H1 (cell line): ENCODE results near the gene RIPPLY1. TPM values are rescaled to one million over a fixed set of nuclear protein-coding genes. Genes with fewer than 3 reads are reported as not detected.

Experiments used
- CTCF ChIA-PET: fragments of 300-600 bp; sonication (Branson Sonifier 250); formaldehyde crosslinking; loops from one replicate; lab custom pipeline; 2021; ENCODE audit not compliant: partially characterized antibody; lab: Charles Lee
- POLR2A ChIA-PET: fragments of 300-600 bp; sonication (Branson Sonifier 250); formaldehyde crosslinking; loops from one replicate; lab custom pipeline; 2021; ENCODE audit warnings: inconsistent platforms; ENCODE audit not compliant: partially characterized antibody; lab: Charles Lee
- DNase-seq, 2 experiments: peaks; one replicate each; pipeline versions ENCODE4 v3.0.0 to v3.0.0-alpha.2; 2010 to 2022; ENCODE audit warnings: low spot score in 2 of 2, low read depth in 1 of 2, mixed read lengths in 1 of 2
- FAIRE-seq: peaks from 2 replicates; lab custom pipeline; 2011; peaks lifted over from hg19 to GRCh38; lab: Jason Lieb, UNC
- H2AFZ ChIP-seq: 2 replicates; pipeline ENCODE4 v1.8.1; 2012; ENCODE audit warnings: low read length, inconsistent platforms
- H2AK5ac ChIP-seq: 2 replicates; pipeline ENCODE4 v1.6.1; 2013; ENCODE audit warnings: low read depth, low read length
- H2BK120ac ChIP-seq: replicated peaks from 2 replicates; pipeline ENCODE3; 2013; ENCODE audit warnings: low read depth, low read length, inconsistent platforms
- H2BK12ac ChIP-seq: 2 replicates; pipeline ENCODE4 v1.6.1; 2013; ENCODE audit warnings: low read depth, low read length
- H2BK15ac ChIP-seq: 2 replicates; pipeline ENCODE4 v1.6.1; 2013; ENCODE audit warnings: low read length
- H2BK20ac ChIP-seq: 2 replicates; pipeline ENCODE4 v1.6.1; 2013; ENCODE audit warnings: low read length
- H2BK5ac ChIP-seq: 2 replicates; pipeline ENCODE4 v1.6.1; 2013; ENCODE audit warnings: low read depth, low read length
- H3K14ac ChIP-seq: 2 replicates; pipeline ENCODE4 v1.6.1; 2013; ENCODE audit warnings: inconsistent platforms; ENCODE audit not compliant: insufficient read length
- H3K18ac ChIP-seq: 2 replicates; pipeline ENCODE4 v1.6.1; 2013; ENCODE audit warnings: low read length; ENCODE audit errors: extremely low read depth
- H3K23ac ChIP-seq: 2 replicates; pipeline ENCODE4 v1.6.1; 2013; ENCODE audit warnings: inconsistent platforms; ENCODE audit not compliant: insufficient read length
- H3K23me2 ChIP-seq: 2 replicates; pipeline ENCODE4 v1.6.1; 2013; ENCODE audit warnings: low read depth, low read length
- H3K27ac ChIP-seq: 2 replicates; pipeline ENCODE4 v1.6.1; 2011; ENCODE audit warnings: low read depth, low read length, inconsistent platforms
- H3K27me3 ChIP-seq, 4 experiments: replicated peaks in 1 of 4; 1 replicate in 1 of 4; 2 replicates in 3 of 4; pipeline versions ENCODE4 v1.6.1 to v1.8.1; 2011 to 2013; ENCODE audit warnings: low read length in 3 of 4, mild to moderate bottlenecking in 3 of 4, inconsistent platforms in 2 of 4, mixed read lengths in 2 of 4, moderate library complexity in 1 of 4; ENCODE audit not compliant: control insufficient read depth in 3 of 4, insufficient read depth in 3 of 4; ENCODE audit errors: extremely low read depth in 1 of 4
- H3K36me3 ChIP-seq, 4 experiments: 2 replicates each; pipeline versions ENCODE4 v1.6.1 to v1.8.1; 2011 to 2013; ENCODE audit warnings: mild to moderate bottlenecking in 4 of 4, low read length in 3 of 4, moderate library complexity in 2 of 4, control low read depth in 1 of 4, inconsistent platforms in 1 of 4; ENCODE audit not compliant: insufficient read depth in 4 of 4, control insufficient read depth in 2 of 4
- H3K4ac ChIP-seq: replicated peaks from 2 replicates; pipeline ENCODE3; 2013; ENCODE audit warnings: low read length, low read depth, mixed read lengths, inconsistent platforms; ENCODE audit not compliant: insufficient read length
- H3K4me1 ChIP-seq, 4 experiments: replicated peaks in 1 of 4; 1 replicate in 1 of 4; 2 replicates in 3 of 4; pipeline versions ENCODE4 v1.6.1 to v1.8.1; 2011 to 2013; ENCODE audit warnings: low read length in 3 of 4, inconsistent platforms in 2 of 4, mixed read lengths in 1 of 4; ENCODE audit not compliant: insufficient read depth in 4 of 4, control insufficient read depth in 3 of 4
- H3K4me2 ChIP-seq, 2 experiments: 2 replicates each; pipeline versions ENCODE4 v1.6.1 to v1.8.1; 2011 to 2013; ENCODE audit warnings: low read depth in 2 of 2, low read length in 2 of 2, control low read depth in 1 of 2, inconsistent platforms in 1 of 2, mild to moderate bottlenecking in 1 of 2; ENCODE audit not compliant: insufficient read depth in 1 of 2
- H3K4me3 ChIP-seq, 4 experiments: fragments of 200-600, 300-600 bp in 1 of 4; sonication (generic), shearing (Covaris generic), sonication (Bioruptor Twin) in 1 of 4; 2 replicates each; pipeline versions ENCODE4 v1.5.1 to v1.8.1; 2011 to 2016; ENCODE audit warnings: low read length in 4 of 4, low read depth in 3 of 4, control low read depth in 2 of 4, inconsistent platforms in 2 of 4, mild to moderate bottlenecking in 2 of 4, mixed read lengths in 1 of 4, moderate library complexity in 1 of 4; ENCODE audit not compliant: insufficient read depth in 2 of 4; ENCODE audit errors: extremely low read depth in 1 of 4
- H3K56ac ChIP-seq: replicated peaks from 2 replicates; pipeline ENCODE3; 2013; ENCODE audit warnings: low read depth, mild to moderate bottlenecking, mixed read lengths, low read length, inconsistent platforms; ENCODE audit not compliant: insufficient read length
- H3K79me1 ChIP-seq: 2 replicates; pipeline ENCODE4 v1.6.1; 2013; ENCODE audit warnings: low read depth, low read length, control low read depth
- H3K79me2 ChIP-seq, 2 experiments: 2 replicates each; pipeline versions ENCODE4 v1.6.1 to v1.8.1; 2012 to 2013; ENCODE audit warnings: low read length in 2 of 2, mild to moderate bottlenecking in 2 of 2, inconsistent platforms in 1 of 2; ENCODE audit not compliant: insufficient read depth in 2 of 2, control insufficient read depth in 1 of 2
- H3K9ac ChIP-seq, 4 experiments: replicated peaks in 1 of 4; 1 replicate in 1 of 4; 2 replicates in 3 of 4; pipeline versions ENCODE4 v1.6.1 to v1.8.1; 2011 to 2013; ENCODE audit warnings: low read depth in 3 of 4, low read length in 3 of 4, control low read depth in 2 of 4, mild to moderate bottlenecking in 2 of 4, moderate library complexity in 2 of 4, inconsistent platforms in 1 of 4; ENCODE audit errors: extremely low read depth in 1 of 4
- H3K9me3 ChIP-seq, 2 experiments: 2 replicates each; pipeline versions ENCODE4 v1.6.1 to v1.8.1; 2012 to 2013; ENCODE audit warnings: mild to moderate bottlenecking in 2 of 2, moderate library complexity in 2 of 2, control low read depth in 1 of 2, inconsistent platforms in 1 of 2, low read depth in 1 of 2, low read length in 1 of 2, mixed read lengths in 1 of 2; ENCODE audit not compliant: insufficient read depth in 2 of 2
- H4K20me1 ChIP-seq, 2 experiments: replicated peaks in 1 of 2; 2 replicates each; pipeline versions ENCODE3 to v1.8.1; 2011 to 2013; ENCODE audit warnings: inconsistent platforms in 2 of 2, low read length in 2 of 2, mild to moderate bottlenecking in 1 of 2; ENCODE audit not compliant: insufficient read depth in 2 of 2, control insufficient read depth in 1 of 2
- H4K5ac ChIP-seq: 2 replicates; pipeline ENCODE4 v1.6.1; 2013; ENCODE audit warnings: low read length, low read depth, mixed read lengths, inconsistent platforms; ENCODE audit not compliant: insufficient read length
- H4K8ac ChIP-seq: 2 replicates; pipeline ENCODE4 v1.8.0; 2013; ENCODE audit warnings: mild to moderate bottlenecking, moderate library complexity, low read length, inconsistent platforms; ENCODE audit not compliant: insufficient read depth; ENCODE audit errors: extremely low read depth
- H4K91ac ChIP-seq: replicated peaks from 2 replicates; pipeline ENCODE3; 2013; ENCODE audit warnings: low read length, mixed read lengths, inconsistent platforms; ENCODE audit not compliant: insufficient read length
- CHD2 ChIP-seq: IDR thresholded peaks from 2 replicates; pipeline ENCODE4 v1.6.1; 2012; ENCODE audit warnings: low read length, improper control_type of control experiment
- CTCF ChIP-seq, 3 experiments: IDR thresholded peaks; 1 replicate in 2 of 3; 2 replicates in 1 of 3; pipeline versions ENCODE4 v1.5.1 to v1.6.1; 2011; ENCODE audit warnings: low read length in 3 of 3, mild to moderate bottlenecking in 3 of 3, inconsistent platforms in 2 of 3, low read depth in 1 of 3, moderate library complexity in 1 of 3; ENCODE audit not compliant: insufficient read depth in 1 of 3; ENCODE audit errors: control extremely low read depth in 1 of 3
- GABPA ChIP-seq: IDR thresholded peaks from 2 replicates; pipeline ENCODE4 v1.6.1; 2011; ENCODE audit warnings: mild to moderate bottlenecking, low read length, moderate library complexity, borderline replicate concordance; ENCODE audit not compliant: insufficient read depth
- KDM5A ChIP-seq: fragments of 200-600 bp; IDR thresholded peaks from 2 replicates; pipeline ENCODE4 v1.7.1; 2012; ENCODE audit warnings: mild to moderate bottlenecking, low read length, inconsistent platforms, mixed read lengths
- RAD21 ChIP-seq, 2 experiments: IDR thresholded peaks in 1 of 2; conservative IDR thresholded peaks in 1 of 2; 2 replicates each; pipeline ENCODE4 v1.6.1; 2011; ENCODE audit warnings: low read depth in 2 of 2, low read length in 2 of 2, improper control_type of control experiment in 1 of 2, inconsistent platforms in 1 of 2, mild to moderate bottlenecking in 1 of 2, moderate library complexity in 1 of 2
- WGBS, 2 experiments: shearing (Covaris generic) in 1 of 2; methylation state at CpG; one replicate each; pipeline versions ENCODE4 v1.1.6 to v1.1.7; 2013 to 2015; ENCODE audit warnings: low lambda C conversion rate in 2 of 2, mixed read lengths in 2 of 2, inconsistent platforms in 1 of 2, low coverage in 1 of 2, missing lambda C conversion rate in 1 of 2; ENCODE audit not compliant: insufficient replicate concordance in 2 of 2, insufficient coverage in 1 of 2, insufficient read length in 1 of 2; ENCODE audit errors: extremely low coverage in 1 of 2, missing lambda C conversion rate in 1 of 2; 5-methylcytosine and 5-hydroxymethylcytosine counted together
- polyA plus RNA-seq, 7 experiments: library from polyadenylated mRNA; depleted of rRNA in 3 of 7; stranded (reverse) in 5 of 7; unstranded in 2 of 7; fragments of >200 nt in 5 of 7; fragments of 200-250 nt in 2 of 7; gene quantifications; 1 replicate in 5 of 7; 2 replicates in 1 of 7; 4 replicates in 1 of 7; pipeline versions ENCODE4 v1.2.1 to v1.2.3, GENCODE V29; 2011 to 2013; ENCODE audit warnings: missing spikeins in 2 of 7, mixed read lengths in 2 of 7
- total RNA-seq: library from RNA; stranded (reverse); fragmentation: NEBNext Ultra II Directional; extraction: Animal tissue kit (Norgen Biotek cat#: 25700); gene quantifications from 2 replicates; pipeline ENCODE4 v1.2.1, GENCODE V29; 2021

The RIPPLY1 gene
- total and polyA plus RNA-seq, 2 of the 8 experiments (the other 6 are each of a cell fraction or from before 2014, with no cell fraction given), result not detected

GRCh38 chrX:106894392-106894909, 8.7 kb downstream of the RIPPLY1 start:
- Histone ChIP-seq H3K79me1 (no peaks in the 10 kb centered on the region), H3K18ac (no peak overlapping the region), H4K91ac (no peak overlapping the region), H2AK5ac (no peak overlapping the region), H3K23ac (no peak overlapping the region), H3K9ac (no peak overlapping the region), H3K36me3 (no peaks in the 10 kb centered on the region), H4K20me1 (no peaks in the 10 kb centered on the region), H3K4me3 (no peak overlapping the region), H3K9me3 (no peaks in the 10 kb centered on the region), H3K4me1 (no peaks in the 10 kb centered on the region; a peak in 1 of 7 replicates), H2BK20ac (no peak overlapping the region), H2BK15ac (no peak overlapping the region), H2AFZ (peak overlapping the region; percentile 85; the same call in 1 of the 2 replicates), H3K4ac (no peak overlapping the region), H2BK120ac (no peak overlapping the region), H2BK5ac (no peak overlapping the region), H3K79me2 (no peaks in the 10 kb centered on the region), H3K4me2 (no peak overlapping the region; a peak in 1 of 4 replicates), H3K23me2 (no peaks in the 10 kb centered on the region), H3K56ac (no peak overlapping the region), H3K27me3 (no peaks in the 10 kb centered on the region), H3K27ac (no peak overlapping the region), H2BK12ac (no peak overlapping the region), H4K8ac (no peak overlapping the region; the same call in 1 of the 2 replicates), H4K5ac (no peak overlapping the region), H3K14ac (no peak overlapping the region)
- FAIRE-seq (peak; percentile 78), DNase-seq (peak; percentile 2 to 57)
- CTCF ChIA-PET, result interaction anchor here (0.6 to 5.1 kb wide), 27 partner anchors 9 to 999 kb away, joined by 3 to 36 read pairs (median 4); partner anchors contain the start of gene RIPPLY1
- 11% methylated on average over 5 of the region's 6 CpGs; no CpG with 5 or more reads in 1 of the 2 experiments for WGBS, 2 experiments
- POLR2A ChIA-PET, result no interaction called here
- TF ChIP-seq KDM5A (no peak), CHD2 (no peak), GABPA (no peak), RAD21 (IDR thresholded peaks at IDR 0.05 in 1 of 2, conservative IDR thresholded peaks at IDR 0.05 in 1 of 2; ENCODE audit: low read depth in 2 of 2, low read length in 2 of 2) (peak; percentile 84 to 86), CTCF (IDR thresholded peaks at IDR 0.05; ENCODE audit: control extremely low read depth in 1 of 3, insufficient read depth in 1 of 3, low read depth in 1 of 3, low read length in 3 of 3) (peak; percentile 57 to 79 (median 74))
